GM23338 (cell line): ENCODE measurements around the gene MCM7.

Experiments used
- CREB1 ChIP-seq: fragments of 250-450 bp; sonication (Bioruptor Pico); IDR thresholded peaks from 2 replicates; pipeline ENCODE4 v1.5.0; 2020; ENCODE audit warnings: low read depth, mild to moderate bottlenecking, moderate library complexity
- EZH2 ChIP-seq: fragments of 200-600 bp; sonication (generic); IDR thresholded peaks from one replicate; pipeline ENCODE4 v1.8.0; 2017; ENCODE audit warnings: antibody characterized with exemption, mild to moderate bottlenecking, low read depth; ENCODE audit not compliant: unreplicated experiment
- EZH2phosphoT487 ChIP-seq: fragments of 200-600 bp; sonication (generic); IDR thresholded peaks from one replicate; pipeline ENCODE4 v1.8.1; 2018; ENCODE audit warnings: antibody characterized with exemption; ENCODE audit not compliant: unreplicated experiment
- JUNB ChIP-seq: IDR thresholded peaks from one replicate; pipeline ENCODE4 v1.6.1; 2016; ENCODE audit warnings: antibody characterized with exemption; ENCODE audit not compliant: unreplicated experiment
- POLR2AphosphoS5 ChIP-seq: IDR thresholded peaks from 2 replicates; pipeline ENCODE4 v1.6.1; 2016; ENCODE audit warnings: antibody characterized with exemption, low read depth
- ZNF114 ChIP-seq: fragments of 250-450 bp; sonication (Bioruptor Pico); IDR thresholded peaks from 2 replicates; pipeline ENCODE4 v1.5.0; 2020; ENCODE audit warnings: mild to moderate bottlenecking, moderate library complexity
- ZNF331 ChIP-seq: fragments of 250-450 bp; sonication (Bioruptor Pico); IDR thresholded peaks from 2 replicates; pipeline ENCODE4 v1.5.0; 2020; ENCODE audit warnings: low read depth, mild to moderate bottlenecking, moderate library complexity
- TF ChIP-seq, protein P1 (sequence below), 2 experiments: fragments of 200-600 bp in 1 of 2; sonication (generic) in 1 of 2; conservative IDR thresholded peaks; 2 replicates each; pipeline versions ENCODE4 v1.5.1 to v1.6.1; 2016 to 2017; ENCODE audit warnings: antibody characterized with exemption in 2 of 2, low read depth in 2 of 2, mild to moderate bottlenecking in 2 of 2, moderate library complexity in 1 of 2
- TF ChIP-seq, protein P2 (sequence below): IDR thresholded peaks from one replicate; pipeline ENCODE4 v1.6.1; 2018; ENCODE audit warnings: antibody characterized with exemption; ENCODE audit not compliant: unreplicated experiment
- TF ChIP-seq, protein P3 (sequence below): fragments of 250-450 bp; sonication (Bioruptor Pico); IDR thresholded peaks from 2 replicates; pipeline ENCODE4 v1.5.0; 2020; ENCODE audit warnings: mild to moderate bottlenecking, moderate library complexity
- TF ChIP-seq, protein P4 (sequence below): IDR thresholded peaks from 2 replicates; pipeline ENCODE4 v1.6.1; 2016; ENCODE audit warnings: antibody characterized with exemption

DNA sequence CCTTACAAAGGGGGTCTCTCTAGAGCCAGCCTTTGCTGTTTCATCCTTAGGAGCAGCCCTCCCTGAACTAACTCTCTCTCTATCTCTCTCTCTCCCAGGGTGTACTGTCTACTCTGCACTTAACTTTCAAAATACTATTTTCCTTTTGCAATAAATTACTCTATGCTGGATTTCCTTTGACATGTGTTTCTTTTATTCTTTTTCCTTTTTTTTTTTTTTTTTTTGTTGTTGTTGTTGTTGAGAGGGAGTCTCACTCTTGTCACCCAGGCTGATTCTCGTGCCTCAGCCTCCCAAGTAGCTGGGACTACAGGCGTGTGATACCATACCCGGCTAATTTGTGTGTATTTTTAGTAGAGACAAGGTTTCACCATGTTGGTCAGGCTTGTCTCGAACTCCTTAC is 18.2 kb downstream of the MCM7 start:
- TF ChIP-seq, protein P1, sequence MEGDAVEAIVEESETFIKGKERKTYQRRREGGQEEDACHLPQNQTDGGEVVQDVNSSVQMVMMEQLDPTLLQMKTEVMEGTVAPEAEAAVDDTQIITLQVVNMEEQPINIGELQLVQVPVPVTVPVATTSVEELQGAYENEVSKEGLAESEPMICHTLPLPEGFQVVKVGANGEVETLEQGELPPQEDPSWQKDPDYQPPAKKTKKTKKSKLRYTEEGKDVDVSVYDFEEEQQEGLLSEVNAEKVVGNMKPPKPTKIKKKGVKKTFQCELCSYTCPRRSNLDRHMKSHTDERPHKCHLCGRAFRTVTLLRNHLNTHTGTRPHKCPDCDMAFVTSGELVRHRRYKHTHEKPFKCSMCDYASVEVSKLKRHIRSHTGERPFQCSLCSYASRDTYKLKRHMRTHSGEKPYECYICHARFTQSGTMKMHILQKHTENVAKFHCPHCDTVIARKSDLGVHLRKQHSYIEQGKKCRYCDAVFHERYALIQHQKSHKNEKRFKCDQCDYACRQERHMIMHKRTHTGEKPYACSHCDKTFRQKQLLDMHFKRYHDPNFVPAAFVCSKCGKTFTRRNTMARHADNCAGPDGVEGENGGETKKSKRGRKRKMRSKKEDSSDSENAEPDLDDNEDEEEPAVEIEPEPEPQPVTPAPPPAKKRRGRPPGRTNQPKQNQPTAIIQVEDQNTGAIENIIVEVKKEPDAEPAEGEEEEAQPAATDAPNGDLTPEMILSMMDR (conservative IDR thresholded peaks at IDR 0.05; ENCODE audit: low read depth in 2 of 2) = no peak
- no peak for TF ChIP-seq EZH2
- no peak for TF ChIP-seq POLR2AphosphoS5
- no peak for TF ChIP-seq CREB1 (CRISPR knock-in tag)
- no peak for TF ChIP-seq EZH2phosphoT487
- TF ChIP-seq, protein P2, sequence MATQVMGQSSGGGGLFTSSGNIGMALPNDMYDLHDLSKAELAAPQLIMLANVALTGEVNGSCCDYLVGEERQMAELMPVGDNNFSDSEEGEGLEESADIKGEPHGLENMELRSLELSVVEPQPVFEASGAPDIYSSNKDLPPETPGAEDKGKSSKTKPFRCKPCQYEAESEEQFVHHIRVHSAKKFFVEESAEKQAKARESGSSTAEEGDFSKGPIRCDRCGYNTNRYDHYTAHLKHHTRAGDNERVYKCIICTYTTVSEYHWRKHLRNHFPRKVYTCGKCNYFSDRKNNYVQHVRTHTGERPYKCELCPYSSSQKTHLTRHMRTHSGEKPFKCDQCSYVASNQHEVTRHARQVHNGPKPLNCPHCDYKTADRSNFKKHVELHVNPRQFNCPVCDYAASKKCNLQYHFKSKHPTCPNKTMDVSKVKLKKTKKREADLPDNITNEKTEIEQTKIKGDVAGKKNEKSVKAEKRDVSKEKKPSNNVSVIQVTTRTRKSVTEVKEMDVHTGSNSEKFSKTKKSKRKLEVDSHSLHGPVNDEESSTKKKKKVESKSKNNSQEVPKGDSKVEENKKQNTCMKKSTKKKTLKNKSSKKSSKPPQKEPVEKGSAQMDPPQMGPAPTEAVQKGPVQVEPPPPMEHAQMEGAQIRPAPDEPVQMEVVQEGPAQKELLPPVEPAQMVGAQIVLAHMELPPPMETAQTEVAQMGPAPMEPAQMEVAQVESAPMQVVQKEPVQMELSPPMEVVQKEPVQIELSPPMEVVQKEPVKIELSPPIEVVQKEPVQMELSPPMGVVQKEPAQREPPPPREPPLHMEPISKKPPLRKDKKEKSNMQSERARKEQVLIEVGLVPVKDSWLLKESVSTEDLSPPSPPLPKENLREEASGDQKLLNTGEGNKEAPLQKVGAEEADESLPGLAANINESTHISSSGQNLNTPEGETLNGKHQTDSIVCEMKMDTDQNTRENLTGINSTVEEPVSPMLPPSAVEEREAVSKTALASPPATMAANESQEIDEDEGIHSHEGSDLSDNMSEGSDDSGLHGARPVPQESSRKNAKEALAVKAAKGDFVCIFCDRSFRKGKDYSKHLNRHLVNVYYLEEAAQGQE = no peak
- TF ChIP-seq ZNF331 = no peak
- no peak for TF ChIP-seq JUNB
- TF ChIP-seq, protein P3, sequence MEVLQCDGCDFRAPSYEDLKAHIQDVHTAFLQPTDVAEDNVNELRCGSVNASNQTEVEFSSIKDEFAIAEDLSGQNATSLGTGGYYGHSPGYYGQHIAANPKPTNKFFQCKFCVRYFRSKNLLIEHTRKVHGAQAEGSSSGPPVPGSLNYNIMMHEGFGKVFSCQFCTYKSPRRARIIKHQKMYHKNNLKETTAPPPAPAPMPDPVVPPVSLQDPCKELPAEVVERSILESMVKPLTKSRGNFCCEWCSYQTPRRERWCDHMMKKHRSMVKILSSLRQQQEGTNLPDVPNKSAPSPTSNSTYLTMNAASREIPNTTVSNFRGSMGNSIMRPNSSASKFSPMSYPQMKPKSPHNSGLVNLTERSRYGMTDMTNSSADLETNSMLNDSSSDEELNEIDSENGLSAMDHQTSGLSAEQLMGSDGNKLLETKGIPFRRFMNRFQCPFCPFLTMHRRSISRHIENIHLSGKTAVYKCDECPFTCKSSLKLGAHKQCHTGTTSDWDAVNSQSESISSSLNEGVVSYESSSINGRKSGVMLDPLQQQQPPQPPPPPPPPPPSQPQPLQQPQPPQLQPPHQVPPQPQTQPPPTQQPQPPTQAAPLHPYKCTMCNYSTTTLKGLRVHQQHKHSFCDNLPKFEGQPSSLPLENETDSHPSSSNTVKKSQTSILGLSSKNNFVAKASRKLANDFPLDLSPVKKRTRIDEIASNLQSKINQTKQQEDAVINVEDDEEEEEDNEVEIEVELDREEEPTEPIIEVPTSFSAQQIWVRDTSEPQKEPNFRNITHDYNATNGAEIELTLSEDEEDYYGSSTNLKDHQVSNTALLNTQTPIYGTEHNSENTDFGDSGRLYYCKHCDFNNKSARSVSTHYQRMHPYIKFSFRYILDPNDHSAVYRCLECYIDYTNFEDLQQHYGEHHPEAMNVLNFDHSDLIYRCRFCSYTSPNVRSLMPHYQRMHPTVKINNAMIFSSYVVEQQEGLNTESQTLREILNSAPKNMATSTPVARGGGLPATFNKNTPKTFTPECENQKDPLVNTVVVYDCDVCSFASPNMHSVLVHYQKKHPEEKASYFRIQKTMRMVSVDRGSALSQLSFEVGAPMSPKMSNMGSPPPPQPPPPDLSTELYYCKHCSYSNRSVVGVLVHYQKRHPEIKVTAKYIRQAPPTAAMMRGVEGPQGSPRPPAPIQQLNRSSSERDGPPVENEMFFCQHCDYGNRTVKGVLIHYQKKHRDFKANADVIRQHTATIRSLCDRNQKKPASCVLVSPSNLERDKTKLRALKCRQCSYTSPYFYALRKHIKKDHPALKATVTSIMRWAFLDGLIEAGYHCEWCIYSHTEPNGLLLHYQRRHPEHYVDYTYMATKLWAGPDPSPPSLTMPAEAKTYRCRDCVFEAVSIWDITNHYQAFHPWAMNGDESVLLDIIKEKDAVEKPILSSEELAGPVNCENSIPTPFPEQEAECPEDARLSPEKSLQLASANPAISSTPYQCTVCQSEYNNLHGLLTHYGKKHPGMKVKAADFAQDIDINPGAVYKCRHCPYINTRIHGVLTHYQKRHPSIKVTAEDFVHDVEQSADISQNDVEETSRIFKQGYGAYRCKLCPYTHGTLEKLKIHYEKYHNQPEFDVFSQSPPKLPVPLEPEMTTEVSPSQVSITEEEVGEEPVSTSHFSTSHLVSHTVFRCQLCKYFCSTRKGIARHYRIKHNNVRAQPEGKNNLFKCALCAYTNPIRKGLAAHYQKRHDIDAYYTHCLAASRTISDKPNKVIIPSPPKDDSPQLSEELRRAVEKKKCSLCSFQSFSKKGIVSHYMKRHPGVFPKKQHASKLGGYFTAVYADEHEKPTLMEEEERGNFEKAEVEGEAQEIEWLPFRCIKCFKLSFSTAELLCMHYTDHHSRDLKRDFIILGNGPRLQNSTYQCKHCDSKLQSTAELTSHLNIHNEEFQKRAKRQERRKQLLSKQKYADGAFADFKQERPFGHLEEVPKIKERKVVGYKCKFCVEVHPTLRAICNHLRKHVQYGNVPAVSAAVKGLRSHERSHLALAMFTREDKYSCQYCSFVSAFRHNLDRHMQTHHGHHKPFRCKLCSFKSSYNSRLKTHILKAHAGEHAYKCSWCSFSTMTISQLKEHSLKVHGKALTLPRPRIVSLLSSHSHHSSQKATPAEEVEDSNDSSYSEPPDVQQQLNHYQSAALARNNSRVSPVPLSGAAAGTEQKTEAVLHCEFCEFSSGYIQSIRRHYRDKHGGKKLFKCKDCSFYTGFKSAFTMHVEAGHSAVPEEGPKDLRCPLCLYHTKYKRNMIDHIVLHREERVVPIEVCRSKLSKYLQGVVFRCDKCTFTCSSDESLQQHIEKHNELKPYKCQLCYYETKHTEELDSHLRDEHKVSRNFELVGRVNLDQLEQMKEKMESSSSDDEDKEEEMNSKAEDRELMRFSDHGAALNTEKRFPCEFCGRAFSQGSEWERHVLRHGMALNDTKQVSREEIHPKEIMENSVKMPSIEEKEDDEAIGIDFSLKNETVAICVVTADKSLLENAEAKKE (CRISPR knock-in tag) = no peak
- TF ChIP-seq, protein P4, sequence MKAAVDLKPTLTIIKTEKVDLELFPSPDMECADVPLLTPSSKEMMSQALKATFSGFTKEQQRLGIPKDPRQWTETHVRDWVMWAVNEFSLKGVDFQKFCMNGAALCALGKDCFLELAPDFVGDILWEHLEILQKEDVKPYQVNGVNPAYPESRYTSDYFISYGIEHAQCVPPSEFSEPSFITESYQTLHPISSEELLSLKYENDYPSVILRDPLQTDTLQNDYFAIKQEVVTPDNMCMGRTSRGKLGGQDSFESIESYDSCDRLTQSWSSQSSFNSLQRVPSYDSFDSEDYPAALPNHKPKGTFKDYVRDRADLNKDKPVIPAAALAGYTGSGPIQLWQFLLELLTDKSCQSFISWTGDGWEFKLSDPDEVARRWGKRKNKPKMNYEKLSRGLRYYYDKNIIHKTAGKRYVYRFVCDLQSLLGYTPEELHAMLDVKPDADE = no peak
- TF ChIP-seq ZNF114 (CRISPR knock-in tag) = no peak
